Liver (tissue), 9 donors: ENCODE results near the gene NR6A1. TPM values are rescaled to one million over a fixed set of nuclear protein-coding genes. Genes with fewer than 3 reads are reported as not detected.

Experiments used
- DNase-seq: peaks from one replicate; pipeline ENCODE4 v3.0.0-alpha.2; 2017; ENCODE audit warnings: low spot score
- H3K27ac ChIP-seq, 2 donors: one replicate each; pipeline ENCODE4 v1.7.0; 2013; ENCODE audit warnings: inconsistent platforms in 2 of 2, low read length in 2 of 2, control low read depth in 1 of 2, low read depth in 1 of 2, mild to moderate bottlenecking in 1 of 2
- H3K27me3 ChIP-seq, 4 donors: one replicate each; pipeline versions ENCODE4 v1.6.1 to v1.7.0; 2013; ENCODE audit warnings: low read length in 3 of 4, inconsistent platforms in 1 of 4, mild to moderate bottlenecking in 1 of 4, moderate library complexity in 1 of 4; ENCODE audit not compliant: control insufficient read depth in 4 of 4, insufficient read depth in 4 of 4
- H3K36me3 ChIP-seq, 4 donors: one replicate each; pipeline versions ENCODE4 v1.6.1 to v1.7.0; 2013; ENCODE audit warnings: low read length in 3 of 4, mild to moderate bottlenecking in 3 of 4, low read depth in 1 of 4, moderate library complexity in 1 of 4; ENCODE audit not compliant: control insufficient read depth in 4 of 4, insufficient read depth in 3 of 4
- H3K4me1 ChIP-seq, 4 donors: one replicate each; pipeline versions ENCODE4 v1.6.1 to v1.7.0; 2013; ENCODE audit warnings: low read length in 3 of 4, mild to moderate bottlenecking in 3 of 4, moderate library complexity in 1 of 4; ENCODE audit not compliant: control insufficient read depth in 4 of 4, insufficient read depth in 4 of 4
- H3K4me3 ChIP-seq, 3 donors: one replicate each; pipeline versions ENCODE4 v1.6.1 to v1.7.0; 2013; ENCODE audit warnings: low read length in 3 of 3, control low read depth in 1 of 3, low read depth in 1 of 3, mild to moderate bottlenecking in 1 of 3
- H3K9ac ChIP-seq, 2 donors: one replicate each; pipeline ENCODE4 v1.7.0; 2013; ENCODE audit warnings: low read length in 2 of 2, mild to moderate bottlenecking in 2 of 2, moderate library complexity in 2 of 2, control low read depth in 1 of 2, low read depth in 1 of 2
- H3K9me3 ChIP-seq, 4 donors: one replicate each; pipeline versions ENCODE4 v1.6.1 to v1.7.0; 2013; ENCODE audit warnings: low read length in 3 of 4; ENCODE audit not compliant: control insufficient read depth in 4 of 4
- CTCF ChIP-seq: fragments of 150-350 bp; IDR thresholded peaks from 2 replicates; pipeline ENCODE4 v1.5.1; 2017; ENCODE audit warnings: improper control_type of control experiment, low read depth, low read length; ENCODE audit not compliant: missing input control
- EGR1 ChIP-seq, 2 donors: IDR thresholded peaks; 2 replicates each; pipeline ENCODE4 v1.6.1; 2016 to 2018; ENCODE audit warnings: antibody characterized with exemption in 2 of 2, low read depth in 2 of 2
- FOXA2 ChIP-seq: IDR thresholded peaks from 2 replicates; pipeline ENCODE4 v1.6.1; 2016; ENCODE audit warnings: antibody characterized with exemption
- GABPA ChIP-seq, 2 donors: IDR thresholded peaks in 1 of 2; conservative IDR thresholded peaks in 1 of 2; 2 replicates each; pipeline ENCODE4 v1.6.1; 2016; ENCODE audit warnings: antibody characterized with exemption in 2 of 2, mild to moderate bottlenecking in 1 of 2, moderate library complexity in 1 of 2
- MAX ChIP-seq: IDR thresholded peaks from 2 replicates; pipeline ENCODE4 v1.6.1; 2016; ENCODE audit warnings: antibody characterized with exemption
- NR2F2 ChIP-seq: IDR thresholded peaks from 2 replicates; pipeline ENCODE4 v1.6.1; 2016; ENCODE audit warnings: antibody characterized with exemption
- RAD21 ChIP-seq, 2 donors: IDR thresholded peaks; 2 replicates each; pipeline ENCODE4 v1.6.1; 2016; ENCODE audit warnings: antibody characterized with exemption in 2 of 2, mild to moderate bottlenecking in 2 of 2
- REST ChIP-seq: IDR thresholded peaks from 2 replicates; pipeline ENCODE4 v1.6.1; 2016; ENCODE audit warnings: antibody characterized with exemption, mild to moderate bottlenecking
- RXRA ChIP-seq, 2 donors: IDR thresholded peaks; 2 replicates each; pipeline ENCODE4 v1.6.1; 2017 to 2018; ENCODE audit warnings: antibody characterized with exemption in 2 of 2, mild to moderate bottlenecking in 1 of 2
- YY1 ChIP-seq: IDR thresholded peaks from 2 replicates; pipeline ENCODE4 v1.6.1; 2016; ENCODE audit warnings: antibody characterized with exemption, mild to moderate bottlenecking
- WGBS: extraction: QIAGEN DNeasy Blood & Tissue Kit; methylation state at CpG from one replicate; pipeline ENCODE4 v1.1.7; 2013; 5-methylcytosine and 5-hydroxymethylcytosine counted together
- polyA plus RNA-seq, 2 donors: library from polyadenylated mRNA; stranded (reverse) in 1 of 2; unstranded in 1 of 2; fragments of 200-250 nt in 1 of 2; fragments of >200 nt in 1 of 2; fragmentation: Nextera tagmentation in 1 of 2; extraction: Ambion mirVana in 1 of 2; gene quantifications; one replicate each; pipeline versions ENCODE4 v1.2.1 to v1.2.3, GENCODE V29; 2013 to 2015
- total RNA-seq, 2 donors: library from RNA; depleted of rRNA; stranded (reverse); fragments of >200 nt; gene quantifications; one replicate each; pipeline ENCODE4 v1.2.3, GENCODE V29; 2014
- TF ChIP-seq, protein P1 (sequence below): IDR thresholded peaks from 2 replicates; pipeline ENCODE4 v1.6.1; 2016; ENCODE audit warnings: antibody characterized with exemption
- donor health status: healthy.
- donor health status: healthy.
- donor health status: healthy.
- donor health status: healthy.
- donor health status: healthy.

The NR6A1 gene
- total and polyA plus RNA-seq, 4 donors: 0.72 to 6.1 (median 2.1) TPM

GRCh38 chr9:124764774-124765438, 6.2 kb downstream of the NR6A1 start:
- Histone ChIP-seq H3K4me3 (no peak overlapping the region), H3K4me1 (peaks cover 0 to 28% (median 21%) of the 10 kb centered on the region in 4 donors), H3K27ac (no peak overlapping the region), H3K9ac (no peak overlapping the region), H3K36me3 (no peaks in the 10 kb centered on the region), H3K9me3 (no peaks in the 10 kb centered on the region), H3K27me3 (no peaks in the 10 kb centered on the region)
- 68% methylated on average over 6 of the region's 6 CpGs for WGBS
- peak; percentile 36 for TF ChIP-seq CTCF
- no peak for TF ChIP-seq FOXA2
- TF ChIP-seq NR2F2: no peak
- TF ChIP-seq MAX: no peak
- peak; percentile 66 to 69 for TF ChIP-seq RAD21 (IDR thresholded peaks at IDR 0.05)
- no peak for DNase-seq

DNA sequence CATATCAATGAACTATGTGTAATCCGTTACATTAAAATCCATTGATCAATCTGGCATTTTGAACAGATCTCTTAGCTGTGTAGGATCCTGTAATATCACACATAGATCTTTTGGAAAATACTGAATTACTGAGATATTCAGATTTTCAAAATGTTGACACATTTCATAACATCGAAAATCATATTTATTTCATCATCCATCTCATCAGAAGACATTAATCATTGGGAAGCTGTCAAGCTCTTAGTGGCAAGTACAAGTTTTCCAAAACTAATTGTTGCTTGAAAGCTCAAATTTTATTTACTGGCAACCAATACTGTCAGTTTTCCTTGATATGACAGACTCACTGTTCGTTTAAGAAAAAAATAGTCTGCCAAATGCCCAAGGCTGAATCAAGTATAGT, 8.5 kb downstream of the NR6A1 start:
- H3K9me3 ChIP-seq: no peaks in the 10 kb centered on the region
- H3K27ac ChIP-seq: no peak overlapping the region
- H3K36me3 ChIP-seq: no peaks in the 10 kb centered on the region
- DNase-seq: no peak
- H3K4me3 ChIP-seq: no peak overlapping the region
- H3K4me1 ChIP-seq: peaks cover 0 to 27% (median 8%) of the 10 kb centered on the region in 4 donors
- 91% methylated on average over 3 of the region's 3 CpGs for WGBS
- no peak overlapping the region for H3K9ac ChIP-seq
- H3K27me3 ChIP-seq: no peaks in the 10 kb centered on the region
- TF ChIP-seq NR2F2: no peak

DNA sequence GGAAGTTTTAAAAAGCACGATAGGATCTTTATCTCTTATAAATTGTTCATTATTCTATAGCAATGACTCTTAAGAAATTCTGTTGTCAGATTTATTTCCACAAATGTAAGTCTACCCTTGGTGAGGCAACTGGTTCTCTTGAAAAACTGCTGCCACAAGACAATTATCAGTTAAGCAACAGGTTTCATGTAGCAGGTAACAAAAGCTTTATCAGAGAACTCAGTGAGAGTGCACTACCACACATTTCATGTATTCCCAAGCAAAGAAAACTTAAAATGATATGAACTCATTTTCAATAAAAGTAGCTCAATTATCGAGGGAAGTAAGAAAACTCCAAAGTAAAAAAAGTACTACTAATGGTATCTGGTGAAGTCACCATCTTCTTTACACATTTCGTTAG, 9.4 kb downstream of the NR6A1 start:
- H3K9ac ChIP-seq: no peak overlapping the region
- no peak for DNase-seq
- H3K27me3 ChIP-seq: no peaks in the 10 kb centered on the region
- no peak overlapping the region for H3K27ac ChIP-seq
- no peaks in the 10 kb centered on the region for H3K9me3 ChIP-seq
- 92% methylated on average over 3 of the region's 3 CpGs for WGBS
- peaks cover 0 to 27% (median 4%) of the 10 kb centered on the region in 4 donors for H3K4me1 ChIP-seq
- TF ChIP-seq MAX (no peak), REST (no peak), YY1 (no peak), GABPA (IDR thresholded peaks at IDR 0.05 in 1 of 2, conservative IDR thresholded peaks at IDR 0.05 in 1 of 2) (no peak), RXRA (IDR thresholded peaks at IDR 0.05) (no peak), EGR1 (IDR thresholded peaks at IDR 0.05; ENCODE audit: low read depth in 2 of 2) (no peak), CTCF (no peak)
- TF ChIP-seq, protein P1, sequence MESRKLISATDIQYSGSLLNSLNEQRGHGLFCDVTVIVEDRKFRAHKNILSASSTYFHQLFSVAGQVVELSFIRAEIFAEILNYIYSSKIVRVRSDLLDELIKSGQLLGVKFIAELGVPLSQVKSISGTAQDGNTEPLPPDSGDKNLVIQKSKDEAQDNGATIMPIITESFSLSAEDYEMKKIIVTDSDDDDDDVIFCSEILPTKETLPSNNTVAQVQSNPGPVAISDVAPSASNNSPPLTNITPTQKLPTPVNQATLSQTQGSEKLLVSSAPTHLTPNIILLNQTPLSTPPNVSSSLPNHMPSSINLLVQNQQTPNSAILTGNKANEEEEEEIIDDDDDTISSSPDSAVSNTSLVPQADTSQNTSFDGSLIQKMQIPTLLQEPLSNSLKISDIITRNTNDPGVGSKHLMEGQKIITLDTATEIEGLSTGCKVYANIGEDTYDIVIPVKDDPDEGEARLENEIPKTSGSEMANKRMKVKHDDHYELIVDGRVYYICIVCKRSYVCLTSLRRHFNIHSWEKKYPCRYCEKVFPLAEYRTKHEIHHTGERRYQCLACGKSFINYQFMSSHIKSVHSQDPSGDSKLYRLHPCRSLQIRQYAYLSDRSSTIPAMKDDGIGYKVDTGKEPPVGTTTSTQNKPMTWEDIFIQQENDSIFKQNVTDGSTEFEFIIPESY: no peak
- no peaks in the 10 kb centered on the region for H3K36me3 ChIP-seq
- H3K4me3 ChIP-seq: no peak overlapping the region
